ENCODE measurements around the gene CES3. TPM values are rescaled to one million over a fixed set of nuclear protein-coding genes. Genes with fewer than 3 reads are reported as not detected.

The CES3 gene
- total RNA-seq, 1 donor from 2014 or later = 1.5 TPM

GRCh38 chr16:66946541-66946940 is 14.5 kb upstream of the CES3 start:
- Mint-ChIP-seq H3K9me3 (ENCODE audit: unreplicated experiment) (peaks cover 4% of the 10 kb centered on the region), H3K27ac (ENCODE audit: unreplicated experiment) (peak overlapping the region; percentile 73), H3K4me3 (ENCODE audit: unreplicated experiment) (no peak overlapping the region), H3K36me3 (ENCODE audit: low read depth, unreplicated experiment) (peaks cover 19% of the 10 kb centered on the region), H3K4me1 (ENCODE audit: low read depth, unreplicated experiment) (no peaks in the 10 kb centered on the region), H3K27me3 (ENCODE audit: low read depth, unreplicated experiment) (peaks cover 22% of the 10 kb centered on the region)
- Histone ChIP-seq H2AFZ (ENCODE audit: low read depth, low read length) (no peak overlapping the region), H3K79me2 (ENCODE audit: insufficient read depth, low read length) (no peaks in the 10 kb centered on the region), H3K4me2 (ENCODE audit: low read length) (no peak overlapping the region), H3K27me3 (ENCODE audit: insufficient read depth, low read length) (peaks cover 20% of the 10 kb centered on the region), H3K4me3 (ENCODE audit: insufficient read depth, low read depth, low read length) (no peak overlapping the region), H4K20me1 (ENCODE audit: insufficient read depth, low read length) (no peaks in the 10 kb centered on the region), H3K4me1 (ENCODE audit: insufficient read depth, low read length) (peaks cover 9% of the 10 kb centered on the region), H3K9ac (ENCODE audit: low read length) (no peak overlapping the region), H3K27ac (ENCODE audit: low read depth, low read length) (no peak overlapping the region), H3K9me3 (ENCODE audit: insufficient read depth, low read depth, low read length) (no peaks in the 10 kb centered on the region), H3K36me3 (ENCODE audit: insufficient read depth, low read length) (peaks cover 11% of the 10 kb centered on the region)
- DNase-seq (ENCODE audit: low read depth) (no peak), FAIRE-seq (no peak)
- TF ChIP-seq CTCF (IDR thresholded peaks at IDR 0.05; ENCODE audit: insufficient read depth, low read depth, low read length) = no peak
- no peak for TF ChIP-seq EZH2 (IDR thresholded peaks at IDR 0.05; ENCODE audit: insufficient read depth, low read length)

GRCh38 chr16:66946974-66947301 is 14.1 kb upstream of the CES3 start:
- peaks cover 7% of the 10 kb centered on the region for H3K9me3 Mint-ChIP-seq (ENCODE audit: unreplicated experiment)
- TF ChIP-seq EZH2 (IDR thresholded peaks at IDR 0.05; ENCODE audit: insufficient read depth, low read length) = no peak
- no peak for TF ChIP-seq CTCF (IDR thresholded peaks at IDR 0.05; ENCODE audit: insufficient read depth, low read depth, low read length)
- Histone ChIP-seq H3K4me3 (ENCODE audit: insufficient read depth, low read depth, low read length) (no peak overlapping the region), H3K27ac (ENCODE audit: low read depth, low read length) (no peak overlapping the region), H3K4me1 (ENCODE audit: insufficient read depth, low read length) (peaks cover 9% of the 10 kb centered on the region), H3K9ac (ENCODE audit: low read length) (no peak overlapping the region), H3K36me3 (ENCODE audit: insufficient read depth, low read length) (peaks cover 8% of the 10 kb centered on the region), H3K9me3 (ENCODE audit: insufficient read depth, low read depth, low read length) (no peaks in the 10 kb centered on the region), H4K20me1 (ENCODE audit: insufficient read depth, low read length) (no peaks in the 10 kb centered on the region), H2AFZ (ENCODE audit: low read depth, low read length) (no peak overlapping the region), H3K79me2 (ENCODE audit: insufficient read depth, low read length) (no peaks in the 10 kb centered on the region), H3K4me2 (ENCODE audit: low read length) (no peak overlapping the region), H3K27me3 (ENCODE audit: insufficient read depth, low read length) (peaks cover 20% of the 10 kb centered on the region)
- H3K27ac Mint-ChIP-seq (ENCODE audit: unreplicated experiment) = no peak overlapping the region
- no peak for FAIRE-seq
- no peaks in the 10 kb centered on the region for H3K4me1 Mint-ChIP-seq (ENCODE audit: low read depth, unreplicated experiment)
- H3K4me3 Mint-ChIP-seq (ENCODE audit: unreplicated experiment) = no peak overlapping the region
- peaks cover 22% of the 10 kb centered on the region for H3K27me3 Mint-ChIP-seq (ENCODE audit: low read depth, unreplicated experiment)
- peaks cover 16% of the 10 kb centered on the region for H3K36me3 Mint-ChIP-seq (ENCODE audit: low read depth, unreplicated experiment)
- DNase-seq (ENCODE audit: low read depth) = no peak

- peaks cover 5% of the 10 kb centered on the region for H3K36me3 ChIP-seq (ENCODE audit: insufficient read depth, low read length)
- peak overlapping the region; percentile 52 for H3K4me3 ChIP-seq (ENCODE audit: insufficient read depth, low read depth, low read length)
- no peaks in the 10 kb centered on the region for H3K9me3 ChIP-seq (ENCODE audit: insufficient read depth, low read depth, low read length)
- H3K4me1 ChIP-seq (ENCODE audit: insufficient read depth, low read length) = peaks cover 9% of the 10 kb centered on the region
- no peak overlapping the region for H3K27ac Mint-ChIP-seq (ENCODE audit: unreplicated experiment)
- FAIRE-seq (peak; percentile 97), DNase-seq (ENCODE audit: low read depth) (peak; percentile 63)
- no peak overlapping the region for H3K27ac ChIP-seq (ENCODE audit: low read depth, low read length)
- H3K4me1 Mint-ChIP-seq (ENCODE audit: low read depth, unreplicated experiment) = no peaks in the 10 kb centered on the region
- peak overlapping the region; percentile 90 for H3K4me2 ChIP-seq (ENCODE audit: low read length)
- peaks cover 22% of the 10 kb centered on the region for H3K27me3 Mint-ChIP-seq (ENCODE audit: low read depth, unreplicated experiment)
- H3K9me3 Mint-ChIP-seq (ENCODE audit: unreplicated experiment) = peaks cover 8% of the 10 kb centered on the region
- H3K9ac ChIP-seq (ENCODE audit: low read length) = peak overlapping the region; percentile 47
- peaks cover 11% of the 10 kb centered on the region for H3K36me3 Mint-ChIP-seq (ENCODE audit: low read depth, unreplicated experiment)
- H4K20me1 ChIP-seq (ENCODE audit: insufficient read depth, low read length) = no peaks in the 10 kb centered on the region
- H2AFZ ChIP-seq (ENCODE audit: low read depth, low read length) = peak overlapping the region; percentile 83
- H3K27me3 ChIP-seq (ENCODE audit: insufficient read depth, low read length) = peaks cover 20% of the 10 kb centered on the region
- no peak for TF ChIP-seq EZH2 (IDR thresholded peaks at IDR 0.05; ENCODE audit: insufficient read depth, low read length)
- TF ChIP-seq CTCF (IDR thresholded peaks at IDR 0.05; ENCODE audit: insufficient read depth, low read depth, low read length) = peak; percentile 99
- H3K4me3 Mint-ChIP-seq (ENCODE audit: unreplicated experiment) = peak overlapping the region; percentile 20
- no peaks in the 10 kb centered on the region for H3K79me2 ChIP-seq (ENCODE audit: insufficient read depth, low read length)
Measured at GRCh38 chr16:66947302-66948065, 13.6 kb upstream of the CES3 start.
